COLO668 (cell line): Measurements from ENCODE around the gene BSDC1.
A peak's percentile ranks its signal among the peaks of the same experiment; 100 is the strongest.
"Not testable (repeated sequence)": the region's sequence is repeated elsewhere in the genome, so short reads cannot be mapped to it uniquely, and the experiment has no call there.

Experiments used
- DNase-seq: peaks from one replicate; lab custom pipeline; 2025; ENCODE audit not compliant: unreplicated experiment; lab: John Stamatoyannopoulos, UW

Gene BSDC1

GRCh38 chr1:32361308-32361673, 33.0 kb downstream of the BSDC1 start:
- DNase-seq: no peak

GRCh38 chr1:32358435-32358834, 35.8 kb downstream of the BSDC1 start:
- no peak for DNase-seq

DNA sequence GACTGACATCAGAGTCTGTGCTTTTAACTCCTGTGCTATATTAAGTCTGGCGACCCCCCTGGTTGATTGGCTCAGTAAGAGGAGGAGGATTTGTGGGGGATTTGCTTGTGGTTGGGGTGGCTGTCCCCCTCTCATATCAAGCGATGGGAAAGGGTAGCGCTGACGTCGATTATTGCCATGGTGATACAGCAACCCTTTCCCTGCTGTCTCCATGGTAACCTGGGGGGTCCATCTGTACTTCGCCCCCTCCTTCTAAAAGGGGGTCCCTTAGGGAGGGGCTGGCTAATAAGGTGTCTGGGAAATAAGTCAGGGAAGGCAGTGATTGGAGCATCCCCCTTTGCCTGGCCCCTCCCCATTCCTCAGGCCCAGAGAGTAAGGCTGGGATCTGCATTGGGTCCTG, 36.6 kb downstream of the BSDC1 start:
- no peak for DNase-seq

- DNase-seq: no peak
Measured at GRCh38 chr1:32356478-32356877, 37.8 kb downstream of the BSDC1 start.

DNA sequence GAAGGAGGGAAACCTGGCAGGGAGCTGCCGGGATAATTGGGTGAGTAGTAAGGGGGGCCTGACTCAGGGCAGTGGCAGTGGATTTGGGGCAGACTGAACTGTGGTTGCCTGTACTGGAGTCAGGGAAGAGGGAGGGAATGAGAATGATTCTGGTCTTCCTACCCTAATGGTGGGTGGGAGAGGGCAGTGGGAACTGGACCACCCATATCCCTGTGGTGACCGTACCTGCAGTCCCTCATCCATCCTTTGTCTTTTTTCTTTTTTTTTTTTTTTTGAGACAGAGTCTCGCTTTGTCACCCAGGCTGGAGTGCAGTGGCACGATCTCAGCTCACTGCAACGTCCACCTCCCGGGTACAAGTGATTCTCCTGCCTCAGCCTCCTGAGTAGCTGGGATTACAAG, 38.5 kb downstream of the BSDC1 start:
- not testable (repeated sequence) for DNase-seq

GRCh38 chr1:32353886-32354570, 40.2 kb downstream of the BSDC1 start:
- DNase-seq: no peak

- DNase-seq: no peak
Measured at GRCh38 chr1:32353431-32353830, 40.8 kb downstream of the BSDC1 start.

- no peak for DNase-seq
Measured at GRCh38 chr1:32352831-32353383, 41.3 kb downstream of the BSDC1 start.

DNA sequence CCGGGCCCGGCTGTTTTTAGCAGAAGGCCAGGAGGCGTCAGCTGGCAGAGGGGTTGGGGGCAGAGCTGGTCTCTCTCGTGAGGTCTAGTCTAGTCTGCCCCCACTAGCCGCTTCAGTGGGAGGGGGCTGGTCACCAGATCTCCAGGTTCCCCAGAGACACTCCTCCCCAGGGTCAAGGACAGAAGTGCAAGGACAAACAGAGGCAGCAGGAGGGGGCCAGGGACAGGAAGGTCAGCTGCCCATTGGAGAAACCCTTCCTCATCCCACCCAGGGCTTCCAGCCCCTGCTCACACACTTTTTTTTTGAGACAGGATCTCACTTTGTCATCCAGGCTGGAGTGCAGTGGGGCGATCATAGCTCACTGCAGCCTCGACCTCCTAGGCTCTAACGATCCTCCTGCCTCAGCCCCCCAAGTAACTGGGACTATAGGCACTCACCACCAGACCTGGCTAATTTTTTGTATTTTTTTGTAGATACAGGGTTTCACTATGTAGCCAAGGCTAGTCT, 41.9 kb downstream of the BSDC1 start:
- no peak for DNase-seq

GRCh38 chr1:32351399-32352238, 42.6 kb downstream of the BSDC1 start:
- DNase-seq: peak; percentile 100

DNA sequence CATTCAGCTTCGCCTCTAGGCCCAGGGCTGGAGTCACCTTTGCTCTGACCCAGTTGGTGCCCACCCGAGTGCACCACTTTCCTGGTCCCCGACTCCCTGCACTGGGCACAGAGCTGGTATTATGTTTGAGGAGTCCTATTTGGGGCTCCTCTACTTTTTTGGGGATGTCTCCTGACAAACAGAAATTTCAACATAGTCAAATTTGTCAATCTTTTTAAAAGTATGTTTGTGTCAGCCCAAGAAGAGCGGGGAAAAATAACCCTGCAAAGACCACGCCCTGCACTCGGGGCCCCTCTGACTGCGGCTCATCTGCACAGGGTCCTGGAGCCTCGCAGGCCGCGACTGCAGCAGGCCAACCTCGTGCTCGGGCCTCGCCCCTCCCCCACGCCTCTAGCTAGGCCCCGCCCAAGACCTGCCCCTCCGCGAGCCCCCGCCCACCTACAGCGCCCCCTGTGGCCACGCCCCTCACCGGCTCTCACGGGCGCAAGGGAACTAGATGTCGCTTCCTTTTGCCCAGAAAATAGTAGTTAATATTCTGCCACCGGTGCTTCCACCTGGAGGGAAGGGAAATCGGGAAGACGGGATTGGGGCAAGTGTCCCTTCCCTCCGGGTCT, 43.3 kb downstream of the BSDC1 start:
- DNase-seq: peak; percentile 97

DNA sequence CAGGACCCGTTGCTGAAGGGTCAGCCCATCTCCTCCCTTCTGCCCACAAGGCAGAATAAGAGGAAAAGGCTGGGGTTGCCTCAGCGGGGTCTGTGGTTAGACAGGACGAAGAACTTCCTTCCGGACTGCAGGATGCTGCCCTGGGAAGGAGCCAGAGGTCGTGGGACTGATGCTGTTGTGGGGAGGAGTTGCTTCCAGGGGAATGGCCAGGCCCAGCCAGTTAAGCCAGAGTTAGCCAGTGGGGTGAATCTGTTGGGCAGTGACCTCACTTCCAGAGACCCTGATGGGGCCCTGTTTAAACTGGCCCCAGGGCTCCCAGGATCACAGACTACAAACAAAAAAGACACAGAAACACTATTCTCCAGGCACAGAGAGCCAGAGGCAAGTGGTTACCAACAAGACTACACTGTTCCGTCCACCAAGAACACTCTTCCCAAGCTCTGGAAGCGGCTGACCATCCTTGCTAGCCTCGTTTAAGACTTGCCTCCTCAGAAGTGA, 45.0 kb downstream of the BSDC1 start:
- no peak for DNase-seq

DNA sequence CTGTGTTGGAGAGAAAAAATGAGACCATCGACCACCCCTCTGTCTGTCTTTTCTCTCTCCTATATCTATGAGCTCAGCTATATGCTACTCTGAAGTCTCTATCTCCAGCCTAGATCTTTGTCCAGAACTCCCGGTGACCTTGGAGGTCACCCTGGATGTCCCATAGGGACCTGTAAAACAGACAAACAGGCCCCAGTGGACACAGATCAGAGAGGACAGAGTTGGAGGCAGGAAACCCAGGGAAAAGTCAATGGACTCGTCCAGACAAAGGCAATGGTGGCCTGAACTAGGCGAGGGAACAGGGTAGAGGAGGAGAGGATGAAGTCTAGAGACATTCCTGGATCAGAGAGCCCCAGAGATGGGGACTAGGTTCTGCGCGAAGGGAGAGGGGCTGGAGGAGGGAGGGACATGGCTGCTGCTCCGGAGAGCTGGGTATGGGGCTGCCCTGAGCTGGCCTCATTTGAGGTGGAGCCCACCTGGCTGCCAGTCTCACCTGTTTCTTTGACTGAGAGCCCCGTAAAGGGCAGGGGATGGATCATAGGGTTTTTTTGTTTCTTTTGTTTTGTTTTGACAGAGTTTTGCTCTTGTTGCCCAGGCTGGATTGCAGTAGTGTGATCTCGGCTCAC, 47.6 kb downstream of the BSDC1 start:
- no peak for DNase-seq

- DNase-seq: peak; percentile 29
Measured at GRCh38 chr1:32345289-32345827, 48.9 kb downstream of the BSDC1 start.

DNA sequence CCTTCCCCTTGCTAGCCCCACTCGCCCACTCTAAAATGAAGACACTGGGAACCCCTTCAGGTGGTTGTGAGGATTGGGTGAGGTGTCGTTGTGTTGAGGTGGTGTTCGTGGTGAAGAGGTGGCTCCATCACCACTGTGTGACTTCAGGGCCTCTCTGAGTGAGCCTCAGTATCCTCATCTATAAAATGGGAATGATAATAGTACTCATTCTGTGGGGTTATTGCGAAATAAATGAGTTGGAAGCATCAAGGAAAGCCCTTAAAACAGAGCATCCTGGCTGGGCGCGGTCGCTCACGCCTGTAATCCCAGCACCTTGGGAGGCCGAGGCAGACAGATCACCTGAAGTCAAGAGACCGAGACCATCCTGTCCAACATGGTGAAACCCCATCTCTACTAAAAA, 51.5 kb downstream of the BSDC1 start:
- no peak for DNase-seq

GRCh38 chr1:32341971-32342370, 52.3 kb downstream of the BSDC1 start:
- no peak for DNase-seq

GRCh38 chr1:32341186-32341757, 53.0 kb downstream of the BSDC1 start:
- DNase-seq: no peak

GRCh38 chr1:32339363-32339978, 54.8 kb downstream of the BSDC1 start:
- DNase-seq: no peak

GRCh38 chr1:32338637-32339145, 55.5 kb downstream of the BSDC1 start:
- no peak for DNase-seq
